GM15510 (cell line): ENCODE results near the gene LITAFD.

Source experiments
- POLR2A ChIP-seq: IDR thresholded peaks from 3 replicates; pipeline ENCODE4 v1.6.1; 2011; ENCODE audit warnings: borderline replicate concordance; ENCODE audit not compliant: insufficient read length; ENCODE audit errors: extremely low read depth

Gene LITAFD

DNA sequence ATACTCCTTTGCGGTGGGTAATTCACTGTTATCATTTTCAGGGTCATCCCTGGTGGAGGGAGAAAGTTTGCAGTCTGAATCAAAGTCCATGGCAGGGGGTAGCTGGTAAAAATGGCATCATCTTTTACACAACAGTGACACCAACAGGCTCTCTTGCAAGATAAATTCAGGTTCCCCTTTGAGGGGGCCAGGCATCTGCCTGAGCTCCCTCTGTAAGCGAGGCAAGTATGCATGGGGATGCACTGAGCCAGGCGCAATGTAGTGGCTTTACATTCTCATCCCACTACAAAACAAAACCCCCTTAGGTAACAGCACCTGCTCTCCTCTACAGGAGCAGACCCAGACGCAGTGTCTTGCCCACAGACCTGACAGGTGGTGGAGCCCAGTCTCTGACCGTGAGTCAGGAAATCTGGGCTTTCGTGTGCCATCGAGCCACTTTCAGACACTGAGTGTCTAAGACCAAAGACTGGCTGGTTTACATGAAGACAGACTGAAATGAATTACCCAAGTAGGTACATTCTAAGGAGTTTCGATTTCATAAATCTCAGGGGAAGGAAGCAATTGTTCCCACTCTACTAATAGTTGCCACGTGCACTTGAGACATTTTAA is 17.7 kb downstream of the LITAFD start:
- no peak for TF ChIP-seq POLR2A

DNA sequence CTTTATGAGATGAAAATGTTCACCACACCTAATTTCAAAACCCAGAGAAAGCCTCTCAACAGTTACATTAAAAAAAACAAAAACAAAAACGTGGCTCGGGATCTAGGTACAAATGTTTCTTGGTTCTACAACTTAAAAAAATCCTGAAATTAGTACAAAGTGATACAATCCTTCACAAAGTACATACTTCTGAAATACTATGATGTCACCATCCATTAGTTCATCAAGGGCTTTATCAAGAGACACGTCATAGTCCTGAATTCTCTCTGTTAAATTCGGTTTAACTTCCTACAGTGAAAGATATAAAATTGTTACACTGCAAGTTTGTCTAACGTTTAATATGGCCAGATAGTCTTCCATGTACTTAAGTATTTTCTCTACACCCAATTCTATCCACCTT is 18.2 kb downstream of the LITAFD start:
- no peak for TF ChIP-seq POLR2A

DNA sequence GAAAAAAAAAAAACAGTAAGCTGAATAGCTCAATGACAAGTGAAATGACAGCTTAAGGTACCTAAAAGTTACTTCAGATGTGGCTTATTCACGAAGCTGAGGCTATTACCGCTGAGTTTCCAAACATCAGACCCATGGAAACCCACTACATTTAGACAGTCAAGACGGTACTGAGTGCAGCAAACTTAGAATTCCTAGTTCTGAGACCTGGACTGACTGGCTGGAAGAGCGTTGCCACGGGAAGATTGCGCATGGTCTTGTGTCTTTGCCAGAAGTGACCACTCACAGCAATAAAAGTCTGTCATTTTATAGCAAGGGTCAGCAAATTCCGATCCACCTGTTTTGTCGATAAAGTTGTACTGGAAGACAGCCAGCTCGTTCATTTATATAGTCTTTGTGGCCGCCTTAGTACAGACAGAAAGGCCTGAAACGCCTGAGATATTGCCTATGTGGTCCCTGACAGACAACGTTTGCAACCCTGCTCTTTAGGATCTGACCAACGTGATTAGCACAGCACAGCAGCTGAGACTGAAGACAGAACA is 19.2 kb downstream of the LITAFD start:
- no peak for TF ChIP-seq POLR2A

DNA sequence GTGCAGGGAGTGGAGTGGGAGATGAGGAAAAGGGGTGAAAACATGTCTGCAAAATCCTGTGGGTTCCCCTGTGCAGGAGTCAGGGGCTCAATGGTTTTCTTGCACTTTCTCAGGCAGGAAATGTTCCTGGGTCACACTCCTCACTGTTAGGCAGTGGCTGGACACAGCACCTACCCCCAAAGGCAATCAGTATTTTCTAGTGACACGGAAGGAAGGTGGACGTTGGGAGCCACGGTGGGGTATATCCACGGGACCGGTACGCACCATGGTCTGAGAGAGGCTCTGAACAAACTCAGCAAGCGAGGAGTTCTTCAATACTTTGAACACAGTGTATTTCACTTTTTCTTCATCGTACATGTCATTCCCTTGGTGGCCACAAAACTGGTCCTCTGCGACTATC is 20.9 kb downstream of the LITAFD start:
- TF ChIP-seq POLR2A, result no peak

DNA sequence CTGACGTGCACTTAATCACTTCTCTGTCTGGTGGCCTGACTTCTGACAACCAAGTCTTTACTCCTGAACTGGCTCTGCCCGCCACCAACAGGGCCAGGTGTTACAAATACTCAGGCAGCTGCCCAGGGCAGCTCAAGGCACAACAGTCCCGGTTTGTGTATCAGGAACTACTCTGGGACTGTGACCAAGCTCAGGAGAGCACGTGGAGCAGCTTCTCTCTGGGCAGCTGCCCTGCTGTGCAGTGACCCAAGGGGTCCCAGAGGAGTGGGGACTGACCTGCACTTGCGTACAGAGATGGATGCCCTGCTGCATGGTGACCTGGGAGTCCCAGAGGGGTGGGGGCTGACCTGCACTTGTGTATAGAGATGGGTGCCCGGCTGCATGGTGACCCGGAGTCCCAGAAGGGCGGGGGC is 21.9 kb downstream of the LITAFD start:
- no peak for TF ChIP-seq POLR2A

DNA sequence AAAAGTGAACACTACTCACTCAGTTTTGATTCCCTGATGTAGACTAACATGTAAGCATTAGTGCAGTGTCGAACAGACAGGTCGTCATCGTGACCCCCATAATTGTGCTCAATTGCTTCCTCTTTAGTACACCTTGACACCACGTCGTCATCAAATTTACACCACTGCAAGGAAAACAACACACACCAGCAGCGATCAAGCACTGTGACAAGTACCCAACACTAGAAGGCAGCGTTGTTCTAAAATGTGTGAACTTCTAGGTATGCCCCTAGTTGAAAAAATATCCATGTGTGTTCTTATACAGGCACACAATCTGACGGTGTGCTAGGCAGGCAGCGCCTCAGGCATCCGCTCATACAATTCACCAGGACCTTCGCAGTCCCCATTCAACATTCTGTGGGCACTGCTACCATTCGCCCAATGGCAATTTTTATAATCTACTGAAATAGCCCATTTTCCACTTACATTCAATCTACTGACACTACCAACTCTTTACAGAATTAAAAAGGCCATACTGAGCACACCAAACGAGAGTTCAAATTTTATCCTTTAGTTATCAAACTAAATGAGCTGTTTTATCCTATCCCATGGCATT is 23.1 kb downstream of the LITAFD start:
- TF ChIP-seq POLR2A, result no peak

DNA sequence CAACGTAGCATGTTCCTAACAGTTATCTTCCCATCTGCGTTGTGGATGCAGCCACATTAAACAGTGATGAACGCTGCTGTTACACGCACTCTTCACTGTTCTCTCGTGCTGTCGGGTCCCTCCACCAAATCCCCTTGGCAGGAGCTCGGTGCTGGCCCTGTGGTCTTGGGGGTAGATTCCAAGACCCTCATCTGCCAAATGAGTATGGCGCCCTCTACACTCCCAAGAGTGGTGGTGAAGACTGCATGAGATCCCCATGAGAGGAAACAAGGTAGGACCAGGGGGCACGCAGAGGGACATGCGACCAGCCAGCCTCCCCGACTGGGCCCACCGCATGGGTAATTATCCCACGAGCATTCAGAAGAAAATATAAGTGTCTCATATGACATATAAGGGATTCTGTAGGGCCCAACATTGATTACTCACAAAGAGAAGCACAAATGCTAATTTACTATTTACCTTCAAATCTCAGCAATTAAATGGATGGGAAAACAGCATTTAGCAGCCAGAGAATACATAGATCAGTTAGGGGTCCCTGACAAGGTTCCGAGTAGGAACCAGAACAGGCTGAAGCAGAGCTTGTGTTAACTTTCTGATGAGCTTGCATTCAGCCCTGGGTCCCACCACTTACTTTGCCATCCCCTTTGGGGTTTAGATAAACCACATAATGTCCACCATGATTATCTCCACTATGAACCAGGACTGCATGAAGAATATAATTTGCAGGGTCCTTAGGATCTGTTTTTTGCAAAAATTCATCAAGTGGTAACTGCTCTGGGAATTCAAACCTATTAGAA is 23.8 kb downstream of the LITAFD start:
- TF ChIP-seq POLR2A, result no peak

DNA sequence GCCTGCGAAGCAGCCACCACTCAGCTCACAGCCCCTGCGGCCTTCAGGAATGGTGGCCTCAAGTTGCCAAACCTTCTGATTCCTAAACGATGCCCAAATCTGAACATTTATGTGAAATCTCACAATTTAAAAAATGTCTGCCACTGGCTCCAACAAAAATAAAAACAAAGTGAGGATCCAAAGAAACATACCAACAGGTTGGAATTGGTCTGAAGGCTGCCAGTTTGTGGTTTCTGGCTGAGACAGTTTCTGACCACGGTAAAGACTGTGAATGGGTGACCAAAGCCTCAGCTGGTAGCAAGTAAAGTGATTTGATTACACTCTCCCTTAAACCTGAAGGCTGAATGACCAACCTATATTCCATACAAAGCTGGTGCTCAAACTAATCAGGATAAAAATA is 24.9 kb downstream of the LITAFD start:
- no peak for TF ChIP-seq POLR2A

DNA sequence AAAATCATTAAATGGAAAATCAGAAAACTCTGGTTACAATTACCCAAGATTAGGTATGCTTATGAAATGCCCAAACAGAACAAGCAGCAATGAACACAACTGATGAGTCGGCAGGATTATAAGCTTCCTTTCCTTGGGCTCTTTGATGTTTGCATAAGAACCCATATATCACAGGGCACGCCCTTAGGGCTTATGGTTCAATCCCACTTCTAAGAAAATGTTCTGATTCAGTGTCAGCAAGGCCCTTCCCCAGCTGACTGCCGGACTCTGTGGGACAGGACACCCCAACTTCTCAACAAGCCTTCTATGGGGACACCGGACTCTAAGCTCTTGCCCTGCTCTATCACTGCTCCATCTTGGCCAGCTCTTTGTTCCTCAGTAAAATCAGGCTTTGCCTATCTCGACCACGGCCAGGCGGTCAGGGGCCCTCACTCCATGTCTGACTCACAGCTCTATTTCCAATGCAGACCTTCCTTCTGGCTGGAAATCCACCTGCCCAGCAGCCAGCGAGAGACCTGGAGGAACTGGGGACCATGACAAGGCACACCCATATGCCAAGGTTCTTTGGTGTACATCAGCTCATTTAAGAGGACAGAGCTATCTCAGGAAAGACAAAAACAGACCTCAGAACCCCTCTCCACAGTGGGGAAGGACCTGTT is 26.8 kb downstream of the LITAFD start:
- no peak for TF ChIP-seq POLR2A

DNA sequence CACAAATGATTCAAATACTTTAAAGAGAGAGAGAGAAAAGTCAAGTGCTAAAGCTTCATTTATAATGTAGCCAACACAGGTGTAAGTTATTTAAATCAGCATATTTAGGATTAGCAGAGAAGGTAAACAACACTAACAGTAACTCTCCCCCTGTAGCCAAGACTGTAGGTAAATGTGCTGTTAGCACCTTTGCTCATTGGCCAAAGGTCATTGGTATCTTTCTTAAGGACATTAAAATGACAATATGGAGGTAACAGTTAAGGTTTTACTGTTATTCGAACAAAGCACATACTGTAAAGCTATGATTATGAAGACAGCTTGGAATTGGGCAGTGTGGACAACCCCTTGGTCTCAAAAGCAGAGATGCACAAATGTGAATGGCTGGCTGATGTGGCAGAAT is 28.7 kb downstream of the LITAFD start:
- no peak for TF ChIP-seq POLR2A

DNA sequence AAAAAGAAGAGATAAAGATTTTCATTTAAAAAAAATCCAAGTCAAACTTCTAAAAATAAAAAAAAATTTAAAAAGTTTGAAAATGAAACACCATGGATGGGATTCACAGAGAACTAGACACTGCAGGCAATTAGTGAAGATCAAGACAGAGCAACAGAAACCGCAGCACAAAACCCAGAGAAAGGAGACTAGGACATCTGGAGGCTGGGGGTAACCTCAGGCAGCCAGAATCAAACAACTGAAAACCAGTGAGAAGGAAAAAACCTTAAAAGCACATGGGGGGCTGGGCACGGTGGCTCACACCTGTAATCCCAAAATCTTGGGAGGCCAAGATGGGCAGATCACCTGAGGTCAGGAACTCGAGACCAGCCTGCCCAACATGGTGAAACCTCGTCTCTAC is 30.6 kb downstream of the LITAFD start:
- no peak for TF ChIP-seq POLR2A

DNA sequence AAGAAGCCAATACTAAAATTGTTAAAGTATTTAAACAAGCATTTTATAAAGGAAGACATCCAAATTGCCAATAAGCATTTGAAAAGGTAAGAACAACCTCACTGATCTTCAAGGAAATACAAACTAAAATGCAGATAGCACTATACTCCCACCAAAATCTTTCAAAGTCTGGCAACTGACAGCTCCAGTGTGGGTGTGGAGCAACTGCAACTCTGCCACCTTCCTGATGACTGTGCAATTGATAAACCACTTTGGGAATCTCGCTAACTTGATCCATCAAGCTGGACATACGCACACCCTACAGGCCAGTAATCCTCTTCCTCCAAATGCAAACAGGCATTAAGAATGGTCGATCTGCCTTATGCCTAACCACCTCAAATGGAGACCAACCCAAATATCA is 31.9 kb downstream of the LITAFD start:
- no peak for TF ChIP-seq POLR2A

DNA sequence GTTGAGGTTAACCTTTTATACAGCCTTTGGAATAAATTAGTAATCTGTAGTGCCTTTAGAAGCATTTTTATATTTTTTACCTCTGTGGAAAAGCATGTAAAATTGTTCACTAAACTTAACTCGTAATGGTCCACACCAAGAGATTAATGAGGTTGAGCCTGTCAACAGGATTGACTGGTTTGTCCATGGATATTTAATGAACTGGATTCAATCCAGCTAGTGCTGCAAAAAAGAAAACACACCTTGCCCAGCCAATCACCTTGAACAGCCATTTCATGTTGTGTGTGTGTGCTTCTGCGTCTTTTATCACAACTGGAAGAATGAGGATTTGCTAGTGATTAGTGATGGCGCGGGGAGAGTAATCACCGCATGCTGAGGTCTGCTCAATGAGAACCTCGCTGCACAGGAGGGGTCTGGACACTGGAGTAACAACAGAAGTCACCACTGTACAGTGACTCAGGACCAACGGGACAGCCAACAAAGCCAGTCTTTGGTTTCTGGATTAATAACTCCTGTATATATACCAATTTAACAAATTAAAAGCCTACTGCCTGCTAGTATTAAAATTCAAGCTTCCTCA is 33.7 kb downstream of the LITAFD start:
- TF ChIP-seq POLR2A, result no peak

DNA sequence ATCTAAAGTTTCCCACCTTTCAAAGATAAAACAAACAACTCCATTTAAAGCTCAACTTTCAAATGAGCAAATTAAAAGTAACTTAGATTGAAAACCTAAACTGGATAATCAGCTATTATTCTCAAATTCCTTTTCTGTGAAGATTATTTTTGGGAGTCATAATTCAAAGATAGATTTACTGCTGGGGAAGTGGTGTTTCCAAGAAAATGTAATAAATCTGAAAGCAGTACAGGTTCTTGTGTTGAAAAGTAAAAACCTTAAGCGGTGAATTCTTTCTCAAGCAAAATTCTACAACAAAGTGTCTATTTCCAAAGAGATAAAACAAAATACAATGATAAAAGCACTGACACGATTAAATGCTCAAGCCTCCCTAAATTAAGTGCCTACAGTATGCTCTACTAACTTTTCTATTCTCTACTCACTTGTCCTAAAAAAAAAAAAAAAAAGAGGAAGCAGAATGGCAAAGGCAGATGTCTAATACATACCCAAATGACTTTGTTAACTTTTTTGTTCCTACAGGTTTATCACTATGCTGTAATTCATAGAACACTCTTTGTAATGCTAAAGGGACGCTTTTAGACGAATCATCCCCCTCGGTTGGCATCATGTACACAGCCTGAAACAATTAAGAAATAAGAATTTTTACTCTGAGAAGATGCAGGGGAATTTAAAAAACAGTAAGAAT is 34.5 kb downstream of the LITAFD start:
- no peak for TF ChIP-seq POLR2A
